GM04504 (cell line): ENCODE data around the gene ITPK1.
A peak's percentile ranks its signal among the peaks of the same experiment; 100 is the strongest.

Experiments used
- DNase-seq: peaks from one replicate; pipeline ENCODE4 v3.0.0-alpha.2; 2012; ENCODE audit warnings: low read depth

ITPK1 gene

DNA sequence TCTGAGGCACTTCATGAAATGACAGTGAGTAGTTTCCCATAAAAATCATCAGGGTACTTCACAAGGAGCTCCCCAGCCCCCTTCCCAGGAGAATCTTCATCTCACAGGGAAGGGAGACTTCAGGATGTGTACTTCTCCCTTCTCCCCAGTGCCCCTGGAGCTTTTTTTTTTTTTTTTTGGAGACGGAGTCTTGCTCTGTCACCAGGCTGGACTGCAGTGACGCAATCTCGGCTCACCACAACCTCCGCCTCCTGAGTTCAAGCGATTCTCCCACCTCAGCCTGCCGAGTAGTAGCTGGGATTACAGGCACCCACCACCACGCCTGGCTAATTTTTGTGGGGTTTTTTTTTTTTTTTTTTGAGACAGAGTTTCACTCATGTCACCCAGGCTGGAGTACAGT, 10.4 kb downstream of the ITPK1 start:
- DNase-seq, result peak; percentile 57

DNA sequence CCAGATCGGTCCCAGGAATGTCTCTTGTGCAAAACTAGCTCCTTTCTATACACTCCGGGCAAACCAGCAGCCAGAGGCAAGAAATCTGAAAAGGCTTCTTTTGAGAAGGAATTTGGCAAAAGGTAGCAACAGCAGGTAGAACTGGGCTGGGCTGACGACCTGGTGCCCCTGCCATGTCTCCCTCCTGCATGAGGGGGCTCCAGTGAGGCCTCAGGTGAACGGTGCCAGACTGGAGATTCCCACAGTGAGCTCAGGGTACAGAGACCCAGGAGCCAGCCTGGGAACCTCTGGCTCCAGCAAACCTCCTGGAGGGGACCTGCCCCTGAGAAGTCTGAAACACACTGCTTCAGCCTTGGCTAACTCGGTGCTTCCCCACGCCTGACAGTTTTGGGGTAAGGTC, 10.8 kb downstream of the ITPK1 start:
- DNase-seq, result no peak

- no peak for DNase-seq
Observed at GRCh38 chr14:93103392-93104080, 12.2 kb downstream of the ITPK1 start.

- no peak for DNase-seq
Observed at GRCh38 chr14:93102141-93102540, 13.6 kb downstream of the ITPK1 start.

DNA sequence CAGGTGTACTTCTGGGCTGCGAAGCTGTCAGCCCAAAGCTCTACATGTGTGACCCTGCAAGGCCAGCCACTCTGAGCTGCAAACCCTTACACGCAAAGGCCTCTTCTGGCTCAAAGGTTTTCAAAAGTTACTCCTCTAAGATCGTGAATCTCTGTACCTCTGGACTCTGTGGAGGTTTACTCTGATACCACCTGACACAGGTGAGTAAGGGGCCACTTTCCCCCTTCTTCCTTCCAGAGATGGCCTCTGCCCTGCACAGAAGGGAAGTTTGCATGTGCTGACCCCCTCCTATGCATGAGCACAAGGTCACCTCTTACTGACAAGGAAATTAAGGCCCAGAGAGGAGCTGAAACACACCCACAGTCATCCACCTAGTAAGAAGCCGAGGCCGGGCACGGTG, 14.5 kb downstream of the ITPK1 start:
- DNase-seq, result no peak

DNA sequence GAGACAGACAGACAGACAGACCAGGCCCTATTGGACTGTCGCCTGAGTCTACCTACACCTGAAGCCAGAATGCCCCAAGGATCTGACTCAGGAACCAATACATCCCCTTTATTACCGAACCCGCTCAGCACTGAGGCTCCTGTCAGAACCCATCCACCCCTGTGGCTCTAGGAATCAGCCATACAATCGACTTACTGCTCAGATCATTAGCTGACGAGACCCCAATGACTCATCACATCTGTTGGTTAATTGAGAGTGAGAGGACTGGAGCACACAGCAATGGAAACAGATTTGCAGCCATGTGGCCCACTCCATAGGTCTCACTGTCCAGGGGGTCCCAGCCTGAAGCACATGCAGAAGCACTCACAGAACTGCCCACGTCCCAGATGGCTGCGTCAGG, 15.2 kb downstream of the ITPK1 start:
- no peak for DNase-seq

DNA sequence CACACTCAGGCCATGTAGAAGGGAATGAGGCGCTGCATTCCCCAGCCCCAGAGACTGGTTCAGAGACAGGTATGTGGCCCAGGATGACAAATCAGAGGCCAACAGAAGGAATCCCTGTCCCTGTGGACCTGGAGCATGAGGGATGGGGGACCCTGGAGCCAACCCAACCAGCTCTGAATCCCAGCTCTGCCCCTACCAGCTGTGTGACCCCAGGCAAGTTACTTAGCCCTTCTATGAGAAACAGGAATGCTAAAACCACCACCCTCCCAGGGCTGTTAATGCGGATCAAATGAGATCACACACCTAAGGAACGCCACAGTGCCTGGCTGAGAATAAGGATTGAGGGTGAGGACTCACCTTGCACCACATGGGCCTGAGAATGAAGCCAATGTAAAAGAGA, 15.6 kb downstream of the ITPK1 start:
- DNase-seq, result no peak

GRCh38 chr14:93099643-93100042, 16.1 kb downstream of the ITPK1 start:
- no peak for DNase-seq

GRCh38 chr14:93099196-93099595, 16.5 kb downstream of the ITPK1 start:
- no peak for DNase-seq

DNA sequence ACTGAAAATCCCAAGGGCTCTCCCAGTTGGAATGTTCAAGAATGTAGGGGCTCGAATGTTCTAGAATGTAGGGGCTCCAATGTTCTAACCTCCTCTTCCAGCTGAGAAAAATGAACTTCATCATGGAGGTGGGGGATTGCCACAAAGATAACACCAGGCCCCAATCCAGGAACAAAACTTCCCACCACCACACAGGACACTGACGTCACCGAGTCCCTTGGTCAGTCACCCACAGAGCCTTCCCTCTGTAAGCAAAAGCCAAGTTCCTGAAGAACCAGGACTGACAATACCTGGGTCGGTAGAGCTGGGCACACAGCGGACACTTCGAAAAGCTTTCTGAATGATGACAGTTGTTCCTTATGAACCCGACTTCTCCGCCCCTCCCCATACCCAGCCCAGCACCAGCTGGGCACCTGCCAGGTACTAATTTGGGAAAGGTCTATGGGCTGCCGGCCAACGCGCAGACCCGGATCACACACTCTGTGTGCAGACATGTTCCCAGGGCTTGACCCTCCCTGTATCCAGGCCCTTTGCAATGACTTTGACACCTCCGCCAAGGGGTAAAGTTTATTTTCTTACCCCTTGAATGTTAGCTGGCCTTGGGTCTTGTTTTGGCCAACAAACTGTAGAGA, 18.9 kb downstream of the ITPK1 start:
- no peak for DNase-seq

DNA sequence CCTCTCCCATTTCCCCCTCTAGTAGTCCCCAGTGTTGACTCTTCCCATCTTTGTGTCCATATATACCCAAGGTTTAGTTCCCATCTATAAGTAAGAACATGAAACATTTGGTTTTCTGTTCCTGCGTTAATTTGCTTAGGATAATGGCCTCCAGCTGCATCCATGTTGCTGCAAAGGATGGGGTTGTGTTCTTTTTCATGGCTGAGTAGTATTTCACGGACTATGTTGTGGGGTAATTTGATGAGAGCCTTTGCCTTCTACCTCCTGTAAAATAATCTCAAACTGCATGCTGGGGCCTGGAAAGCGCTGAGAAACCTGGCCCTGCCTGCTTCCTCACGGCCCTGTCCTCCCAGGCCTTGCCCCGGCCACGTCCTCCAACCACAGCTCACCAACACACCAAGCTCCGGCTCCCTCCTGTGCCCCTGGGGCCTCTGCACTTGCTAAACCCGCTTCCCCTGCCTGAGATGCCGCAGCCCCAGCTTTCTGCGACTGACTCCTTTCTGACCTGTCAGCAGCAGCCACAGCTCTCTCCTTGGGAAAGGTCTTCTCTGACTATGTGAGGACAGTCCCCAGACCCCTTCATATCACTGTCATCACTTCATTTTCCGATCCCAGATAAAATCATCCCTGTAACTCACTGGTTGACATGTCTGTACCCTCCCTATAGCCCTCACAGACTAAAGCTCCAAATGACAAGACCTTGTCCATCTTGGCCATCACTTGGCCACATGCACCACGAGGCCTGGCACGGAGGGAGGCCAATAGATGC, 19.8 kb downstream of the ITPK1 start:
- no peak for DNase-seq

GRCh38 chr14:93094121-93094918, 21.4 kb downstream of the ITPK1 start:
- no peak for DNase-seq

- no peak for DNase-seq
Observed at GRCh38 chr14:93092606-93093556, 22.8 kb downstream of the ITPK1 start.

- no peak for DNase-seq
Observed at GRCh38 chr14:93091666-93092065, 24.1 kb downstream of the ITPK1 start.

DNA sequence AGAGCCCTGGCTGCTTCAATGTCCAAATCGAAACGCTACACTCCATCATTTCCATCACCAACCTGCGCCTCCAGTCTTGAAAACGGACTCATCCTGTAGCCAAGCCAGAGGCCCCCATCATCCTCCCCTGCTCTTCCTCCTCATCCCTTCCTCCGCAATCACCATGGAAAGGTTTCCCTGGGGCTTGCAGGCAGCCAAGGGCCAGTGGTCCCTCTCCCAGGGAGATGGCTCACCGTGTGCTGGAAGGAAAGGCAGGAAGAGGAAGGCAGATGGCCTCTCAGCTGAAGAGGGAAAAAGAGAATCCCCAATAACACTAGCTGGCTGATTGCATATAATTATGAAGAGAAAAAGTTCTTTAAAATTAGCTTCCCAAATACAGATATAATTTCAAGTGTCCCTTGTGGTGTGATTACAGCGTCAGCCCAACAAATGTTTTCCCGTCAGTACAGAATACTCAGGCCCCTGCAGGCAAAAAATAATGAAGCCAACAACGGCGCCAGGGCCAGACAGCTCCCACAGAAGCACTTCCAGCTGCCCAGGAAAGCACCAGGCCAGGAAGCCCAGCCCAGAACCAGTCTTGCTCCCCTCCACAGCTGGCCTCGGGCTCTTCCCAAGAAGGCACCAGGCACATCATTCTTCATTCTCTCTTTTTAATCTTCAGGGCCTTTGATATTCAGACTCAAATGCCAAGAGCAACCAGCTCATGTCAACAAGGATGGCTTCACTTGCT, 24.7 kb downstream of the ITPK1 start:
- no peak for DNase-seq

- DNase-seq, result no peak
Observed at GRCh38 chr14:93089521-93090269, 26.0 kb downstream of the ITPK1 start.

- no peak for DNase-seq
Observed at GRCh38 chr14:93086441-93087055, 29.2 kb downstream of the ITPK1 start.

DNA sequence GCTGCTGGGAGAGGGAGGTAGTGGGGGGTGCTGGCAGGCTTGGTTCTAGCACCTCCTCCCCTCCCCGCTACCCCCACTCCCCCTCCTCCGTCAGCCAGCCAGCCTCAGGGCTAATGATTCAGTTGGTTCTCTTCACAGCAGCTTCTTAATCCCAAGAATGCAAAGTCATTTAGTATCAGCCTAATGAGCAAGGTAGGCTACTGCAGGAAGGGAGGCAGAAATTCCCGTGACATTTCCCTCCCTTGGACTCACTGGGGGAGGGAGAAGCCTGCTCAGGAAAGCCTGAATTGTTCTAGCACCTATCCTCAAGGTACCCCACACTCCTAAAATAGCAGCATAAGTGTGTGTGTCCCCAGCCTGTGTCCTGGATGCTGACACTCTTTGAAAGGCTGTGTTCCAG, 29.8 kb downstream of the ITPK1 start:
- DNase-seq, result no peak
